ENCODE results near the gene RBM20.
A peak's percentile ranks its signal among the peaks of the same experiment; 100 is the strongest.
"Not testable (repeated sequence)": the region's sequence is repeated elsewhere in the genome, so short reads cannot be mapped to it uniquely, and the experiment has no call there.

RBM20 gene

GRCh38 chr10:110679486-110680272 lies 35.5 kb downstream of the RBM20 start:
- no peak for DNase-seq (ENCODE audit: low read depth)

GRCh38 chr10:110680273-110681020 lies 36.3 kb downstream of the RBM20 start:
- DNase-seq (ENCODE audit: low read depth) = no peak

DNA sequence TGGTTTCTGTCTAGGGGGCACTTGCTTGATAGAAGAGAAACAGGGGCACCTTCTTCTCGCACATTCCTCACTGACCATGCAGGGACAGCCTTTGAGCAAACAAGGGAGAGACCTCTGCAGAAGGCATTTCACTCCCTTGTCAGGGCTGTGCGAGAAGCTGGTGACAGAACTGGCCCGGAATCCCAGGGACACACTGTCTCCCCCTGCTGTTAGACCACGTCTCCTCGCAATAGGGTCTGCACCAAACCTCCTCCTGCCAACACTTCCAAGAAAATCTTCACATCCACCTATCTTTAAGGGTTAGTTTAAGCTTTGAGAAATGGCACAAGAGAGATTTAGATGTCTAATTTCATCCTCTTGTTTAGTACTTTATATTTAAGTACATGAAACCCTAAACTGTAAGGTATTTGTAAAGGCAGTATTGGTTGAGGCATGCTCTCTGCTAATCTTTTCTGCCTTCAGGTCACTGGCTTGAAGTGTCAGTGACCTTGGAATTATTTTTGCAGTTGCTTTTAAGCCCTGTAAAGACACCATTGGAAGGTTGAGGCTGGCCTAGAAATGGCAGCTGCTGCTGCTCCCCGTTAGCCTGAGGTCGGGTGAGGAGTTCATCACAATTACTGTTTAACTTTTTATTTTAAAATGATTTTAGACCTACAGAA lies 37.0 kb downstream of the RBM20 start:
- DNase-seq (ENCODE audit: low read depth) = no peak

DNA sequence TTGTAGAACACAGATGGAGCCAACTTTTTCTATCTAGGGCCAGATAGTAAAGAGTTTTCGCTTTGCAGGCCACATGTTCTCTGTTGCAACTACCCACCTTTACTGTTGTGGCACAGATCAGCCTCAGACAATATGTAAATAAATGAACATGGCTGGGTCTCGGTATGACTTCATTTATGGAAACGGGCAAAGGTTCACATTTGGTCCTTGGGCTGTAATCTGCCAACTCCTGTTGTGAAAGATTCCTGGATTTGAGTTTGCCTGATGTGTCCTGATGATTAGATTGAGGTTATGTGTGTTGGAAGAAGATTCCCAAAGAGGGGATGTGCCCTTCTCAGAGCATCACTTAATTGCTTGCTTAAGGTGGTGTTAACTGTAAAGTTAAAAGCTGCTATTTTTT lies 38.2 kb downstream of the RBM20 start:
- no peak for DNase-seq (ENCODE audit: low read depth)

GRCh38 chr10:110684800-110685446 lies 40.8 kb downstream of the RBM20 start:
- peak; percentile 28 for DNase-seq (ENCODE audit: low read depth)

- no peak for DNase-seq (ENCODE audit: low read depth)
These were observed 41.9 kb downstream of the RBM20 start for GRCh38 chr10:110686047-110686446.

DNA sequence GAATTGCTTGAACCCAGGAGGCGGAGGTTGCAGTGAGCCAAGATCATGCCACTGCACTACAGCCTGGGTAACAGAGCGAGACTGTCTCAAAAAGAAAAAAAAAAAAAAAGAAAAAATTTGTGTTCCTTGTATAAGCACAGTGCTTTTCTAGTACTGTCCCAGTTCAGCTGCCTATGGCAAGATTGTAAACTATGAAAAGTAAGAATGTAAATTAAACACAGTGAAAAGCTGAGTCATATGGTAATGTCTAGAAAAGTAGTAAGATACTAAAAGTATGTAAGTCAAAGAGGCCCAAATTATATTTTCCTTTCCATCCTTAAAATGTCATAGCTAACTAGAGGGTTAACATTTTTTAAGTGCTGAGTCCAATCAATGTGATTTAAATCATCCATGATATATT lies 42.8 kb downstream of the RBM20 start:
- no peak for DNase-seq (ENCODE audit: low read depth)

DNA sequence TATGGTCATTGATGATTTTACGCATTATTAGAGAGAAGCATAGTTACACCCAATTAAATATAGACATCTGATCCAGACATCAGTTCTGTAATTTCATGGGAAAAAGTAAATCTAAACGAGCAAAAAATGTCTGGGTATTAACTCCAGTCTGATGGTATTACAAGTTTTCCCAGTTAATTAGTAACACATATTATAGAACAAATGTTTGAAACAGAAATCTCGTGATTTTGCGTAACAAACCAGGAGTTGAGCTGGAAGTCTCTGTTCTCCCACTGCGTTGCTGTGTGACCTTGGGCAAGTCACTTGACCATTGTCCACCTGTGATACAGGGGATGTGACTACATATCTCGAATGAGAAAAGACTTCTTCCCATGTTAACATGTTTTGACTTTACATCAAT lies 43.3 kb downstream of the RBM20 start:
- no peak for DNase-seq (ENCODE audit: low read depth)

- no peak for DNase-seq (ENCODE audit: low read depth)
These were observed 47.0 kb downstream of the RBM20 start for GRCh38 chr10:110691139-110691538.

DNA sequence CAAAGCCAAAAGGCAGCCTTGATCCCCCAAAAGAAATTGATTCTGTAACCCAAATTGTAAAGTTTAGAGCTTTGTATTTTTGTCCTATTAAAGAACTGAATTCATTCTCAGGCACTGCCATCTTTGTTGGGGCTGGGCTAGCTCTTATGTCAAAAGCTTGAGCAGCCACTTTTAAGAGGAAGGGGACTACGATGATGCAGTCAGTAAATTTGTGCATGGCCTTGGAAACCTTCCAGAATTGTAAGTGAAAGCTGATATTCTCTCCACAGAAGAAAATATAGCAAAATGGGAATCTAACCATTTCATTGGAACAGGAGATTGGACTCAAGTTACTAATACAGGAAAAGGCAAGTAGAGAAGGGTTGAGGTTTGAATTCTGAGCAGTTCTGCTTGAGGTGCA lies 50.1 kb downstream of the RBM20 start:
- DNase-seq (ENCODE audit: low read depth) = no peak

- no peak for DNase-seq (ENCODE audit: low read depth)
These were observed 50.8 kb downstream of the RBM20 start for GRCh38 chr10:110694820-110695538.

- DNase-seq (ENCODE audit: low read depth) = no peak
These were observed 51.4 kb downstream of the RBM20 start for GRCh38 chr10:110695539-110695886.

- no peak for DNase-seq (ENCODE audit: low read depth)
These were observed 52.3 kb downstream of the RBM20 start for GRCh38 chr10:110696436-110696835.

DNA sequence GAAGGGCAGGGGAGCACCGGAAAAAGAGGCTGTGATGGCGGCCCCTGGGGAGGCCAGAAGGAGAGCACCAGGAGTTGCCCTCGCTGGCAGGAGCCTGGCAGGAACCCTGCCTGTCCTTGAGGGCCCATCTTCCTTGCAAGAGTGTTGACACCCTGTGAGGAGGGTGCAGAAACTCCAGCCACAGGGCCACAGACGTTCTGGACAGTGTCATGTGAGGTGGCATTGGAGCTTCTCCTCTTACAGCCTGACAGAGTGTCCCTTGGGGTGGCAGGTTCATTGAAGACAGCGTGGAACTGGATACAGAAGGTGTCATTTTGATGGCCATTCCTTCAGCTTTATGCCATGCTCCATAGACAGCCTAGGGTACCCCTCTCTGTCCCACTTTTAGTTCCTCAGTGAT lies 54.2 kb downstream of the RBM20 start:
- DNase-seq (ENCODE audit: low read depth) = no peak

- no peak for DNase-seq (ENCODE audit: low read depth)
These were observed 54.7 kb downstream of the RBM20 start for GRCh38 chr10:110698782-110699201.

GRCh38 chr10:110699859-110700468 lies 55.8 kb downstream of the RBM20 start:
- no peak for DNase-seq (ENCODE audit: low read depth)

- DNase-seq (ENCODE audit: low read depth) = no peak
These were observed 56.9 kb downstream of the RBM20 start for GRCh38 chr10:110700947-110701616.

DNA sequence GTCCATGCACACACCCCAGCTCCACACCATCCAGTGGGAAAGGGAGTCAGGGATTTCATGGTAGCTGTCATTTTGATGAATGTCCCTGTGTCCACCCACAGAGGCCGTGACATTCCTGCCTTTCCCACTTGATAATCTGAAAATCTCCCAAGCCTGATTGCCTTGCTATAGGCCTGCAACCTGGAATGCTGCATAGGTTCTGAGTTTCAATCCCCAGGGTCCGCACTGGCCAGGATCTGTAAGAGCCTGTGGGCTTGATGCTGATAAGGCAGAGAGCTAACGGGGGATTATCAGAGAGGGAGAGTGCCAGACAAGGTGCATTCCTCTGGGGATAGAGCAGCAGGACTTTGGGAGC lies 57.5 kb downstream of the RBM20 start:
- no peak for DNase-seq (ENCODE audit: low read depth)

DNA sequence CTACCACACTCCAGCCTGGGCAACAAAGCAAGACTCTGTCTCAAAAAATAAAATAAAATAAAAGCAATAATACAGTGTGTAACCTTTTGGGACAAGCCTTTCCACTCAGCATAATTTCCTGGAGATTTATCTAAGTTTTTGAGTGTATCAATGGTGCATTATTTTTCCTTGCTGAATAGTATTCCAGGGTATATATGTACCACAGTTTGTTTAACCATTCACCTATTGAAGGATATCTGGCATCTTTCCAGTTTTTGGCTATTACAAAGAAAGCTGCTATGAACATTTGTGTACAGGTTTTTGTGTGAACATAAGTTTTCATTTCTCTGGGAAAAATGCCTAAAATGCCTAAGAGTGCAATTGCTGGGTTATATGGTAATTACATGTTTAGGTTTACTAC lies 59.9 kb downstream of the RBM20 start:
- no peak for DNase-seq (ENCODE audit: low read depth)

GRCh38 chr10:110704906-110705476 lies 60.9 kb downstream of the RBM20 start:
- DNase-seq (ENCODE audit: low read depth) = no peak

DNA sequence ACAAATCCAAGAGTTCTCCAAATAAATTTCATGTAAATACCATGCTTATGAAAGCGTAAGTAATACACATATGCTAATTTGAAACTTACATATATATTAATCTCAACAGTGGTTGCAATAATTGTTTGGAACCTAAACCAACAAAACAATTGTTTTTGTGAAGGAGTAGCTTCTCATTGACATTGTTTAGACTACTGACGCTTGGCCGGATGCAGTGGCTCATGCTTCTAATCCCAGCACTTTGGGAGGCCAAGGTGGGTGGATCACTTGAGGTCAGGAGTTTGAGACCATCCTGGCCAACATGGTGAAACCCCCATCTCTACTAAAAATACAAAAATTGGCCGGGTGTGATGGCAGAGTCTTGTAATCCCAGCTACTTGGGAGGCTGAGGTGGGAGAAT lies 61.5 kb downstream of the RBM20 start:
- DNase-seq (ENCODE audit: low read depth) = not testable (repeated sequence)

Measured in GM04503 (cell line).